Breast epithelium (tissue), 4 donors: Measurements from ENCODE around the gene PTF1A. TPM values are rescaled to one million over a fixed set of nuclear protein-coding genes. Genes with fewer than 3 reads are reported as not detected.

Experiments used
- DNase-seq, 2 donors: peaks; one replicate each; pipeline ENCODE4 v3.0.0-alpha.2; 2019; ENCODE audit warnings: low spot score in 2 of 2
- H3K27ac ChIP-seq, 2 donors: fragments of 200-600 bp; sonication (generic) in 1 of 2; one replicate each; pipeline ENCODE4 v1.5.1; 2016 to 2019; ENCODE audit warnings: mild to moderate bottlenecking in 1 of 2
- H3K27me3 ChIP-seq, 2 donors: fragments of 200-600 bp; sonication (generic) in 1 of 2; one replicate each; pipeline versions ENCODE4 v1.5.1 to v1.6.0; 2017 to 2019; ENCODE audit warnings: control low read depth in 1 of 2, mild to moderate bottlenecking in 1 of 2
- H3K36me3 ChIP-seq: fragments of 200-600 bp; one replicate; pipeline ENCODE4 v1.5.1; 2019
- H3K4me1 ChIP-seq, 2 donors: fragments of 200-600 bp; sonication (generic); one replicate each; pipeline ENCODE4 v1.5.1; 2016 to 2019; ENCODE audit warnings: control low read depth in 1 of 2
- H3K4me3 ChIP-seq, 3 donors: fragments of 200-600 bp; sonication (generic); 1 replicate in 2 of 3; 2 replicates in 1 of 3; pipeline ENCODE4 v1.5.1; 2016 to 2019; ENCODE audit warnings: mild to moderate bottlenecking in 3 of 3, moderate library complexity in 2 of 3
- H3K9me3 ChIP-seq, 2 donors: fragments of 200-600 bp; sonication (generic) in 1 of 2; one replicate each; pipeline ENCODE4 v1.5.1; 2016 to 2019; ENCODE audit warnings: control low read depth in 1 of 2
- CTCF ChIP-seq, 3 donors: fragments of 450-650 bp; IDR thresholded peaks; one replicate each; pipeline ENCODE4 v1.5.1; 2016 to 2017; ENCODE audit warnings: antibody characterized with exemption in 3 of 3, mild to moderate bottlenecking in 3 of 3, moderate library complexity in 3 of 3
- POLR2A ChIP-seq: fragments of 450-650 bp; IDR thresholded peaks from one replicate; pipeline ENCODE4 v1.6.1; 2016; ENCODE audit warnings: antibody characterized with exemption, mild to moderate bottlenecking, moderate library complexity
- POLR2AphosphoS5 ChIP-seq, 3 donors: sonication (generic); formaldehyde crosslinking; IDR thresholded peaks; one replicate each; pipeline ENCODE4 v1.6.1; 2017; ENCODE audit warnings: antibody characterized with exemption in 3 of 3
- intact Hi-C: fragments of 100-400 bp; cut with DNase I; formaldehyde crosslinking; loops from one replicate; pipeline ENCODE4 v1.15.1; 2023; ENCODE audit warnings: low total_unique reads
- total RNA-seq, 3 donors: library from RNA; depleted of rRNA; stranded (reverse); fragments of >200 nt; gene quantifications; one replicate each; pipeline ENCODE4 v1.1.0, GENCODE V29; 2016

The PTF1A gene
- total RNA-seq, 3 donors from 2014 or later, result not detected

GRCh38 chr10:23189024-23189423, 3.1 kb upstream of the PTF1A start:
- TF ChIP-seq POLR2AphosphoS5 (IDR thresholded peaks at IDR 0.05) (no peak), CTCF (IDR thresholded peaks at IDR 0.05) (no peak), POLR2A (no peak)
- H3K9me3 ChIP-seq, result no peaks in the 10 kb centered on the region
- H3K27ac ChIP-seq, result no peak overlapping the region
- no peaks in the 10 kb centered on the region for H3K4me1 ChIP-seq
- no peak overlapping the region for H3K4me3 ChIP-seq
- H3K27me3 ChIP-seq, result peaks cover 0 to 68% of the 10 kb centered on the region in 2 donors
- no peak for DNase-seq
- intact Hi-C loops, result no loop called here
- H3K36me3 ChIP-seq, result no peaks in the 10 kb centered on the region

GRCh38 chr10:23190872-23191763, 994 bp upstream of the PTF1A start:
- Histone ChIP-seq H3K27ac (no peak overlapping the region), H3K36me3 (no peaks in the 10 kb centered on the region), H3K27me3 (peaks cover 0 to 89% of the 10 kb centered on the region in 2 donors), H3K4me1 (no peaks in the 10 kb centered on the region), H3K4me3 (no peak overlapping the region), H3K9me3 (no peaks in the 10 kb centered on the region)
- intact Hi-C loops, result no loop called here
- TF ChIP-seq CTCF (IDR thresholded peaks at IDR 0.05) (no peak), POLR2AphosphoS5 (IDR thresholded peaks at IDR 0.05) (no peak), POLR2A (no peak)
- DNase-seq, result no peak

GRCh38 chr10:23192712-23193434, 761 bp downstream of the PTF1A start:
- Histone ChIP-seq H3K27me3 (peaks cover 0 to 94% of the 10 kb centered on the region in 2 donors), H3K4me3 (peak overlapping the region in 1 of 3 donors; percentile 43), H3K9me3 (no peaks in the 10 kb centered on the region), H3K4me1 (no peaks in the 10 kb centered on the region), H3K36me3 (no peaks in the 10 kb centered on the region), H3K27ac (no peak overlapping the region)
- no peak for DNase-seq
- intact Hi-C loops, result loop anchor here (1.0 kb wide), 1 partner anchor 35 kb away; no protein-coding TSS in a partner anchor
- TF ChIP-seq CTCF (IDR thresholded peaks at IDR 0.05), result no peak
- no peak for TF ChIP-seq POLR2A
- no peak for TF ChIP-seq POLR2AphosphoS5 (IDR thresholded peaks at IDR 0.05)

- H3K27me3 ChIP-seq, result peaks cover 0 to 94% of the 10 kb centered on the region in 2 donors
- H3K36me3 ChIP-seq, result no peaks in the 10 kb centered on the region
- no peak for DNase-seq
- H3K4me1 ChIP-seq, result no peaks in the 10 kb centered on the region
- no peaks in the 10 kb centered on the region for H3K9me3 ChIP-seq
- no peak overlapping the region for H3K4me3 ChIP-seq
- intact Hi-C loops, result no loop called here
- no peak overlapping the region for H3K27ac ChIP-seq
- TF ChIP-seq POLR2A, result no peak
Measured at GRCh38 chr10:23193435-23194074, 1.4 kb downstream of the PTF1A start.

- H3K27me3 ChIP-seq, result peaks cover 0 to 97% of the 10 kb centered on the region in 2 donors
- no peaks in the 10 kb centered on the region for H3K36me3 ChIP-seq
- no peaks in the 10 kb centered on the region for H3K9me3 ChIP-seq
- intact Hi-C loops, result no loop called here
- H3K27ac ChIP-seq, result no peak overlapping the region
- no peaks in the 10 kb centered on the region for H3K4me1 ChIP-seq
- TF ChIP-seq POLR2A (no peak), CTCF (IDR thresholded peaks at IDR 0.05) (no peak)
- no peak for DNase-seq
- no peak overlapping the region for H3K4me3 ChIP-seq
Measured at GRCh38 chr10:23194471-23194965, 2.4 kb downstream of the PTF1A start.
